ENCODE data around the gene CCDC73.

Gene CCDC73

DNA sequence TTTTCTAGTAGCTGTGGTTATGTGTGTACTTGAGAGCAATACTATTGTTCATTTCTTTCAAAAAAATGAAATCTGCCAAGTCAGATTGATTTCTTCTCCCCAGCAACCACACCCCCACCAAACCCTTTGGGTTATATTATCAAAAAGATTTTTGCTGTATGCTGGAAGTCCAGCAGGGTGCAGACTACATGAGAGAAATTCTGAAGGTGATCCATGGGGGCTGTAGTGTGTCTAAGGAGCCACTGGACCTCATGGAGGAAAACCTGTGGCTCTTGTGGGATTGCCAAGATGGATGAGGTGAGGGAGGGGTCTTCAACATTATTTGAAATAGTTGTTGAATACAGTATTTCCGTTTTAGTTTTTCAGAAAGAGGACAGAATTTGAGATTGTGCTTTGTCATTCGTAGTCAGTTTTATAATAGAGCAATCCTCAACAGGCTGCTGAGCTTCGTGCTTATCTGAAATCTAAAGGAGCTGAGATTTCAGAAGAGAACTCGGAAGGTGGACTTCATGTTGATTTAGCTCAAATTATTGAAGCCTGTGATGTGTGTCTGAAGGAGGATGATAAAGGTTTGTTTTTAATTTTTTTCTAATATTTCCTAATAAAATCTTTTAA lies 207.8 kb downstream of the CCDC73 start:
- no peak for DNase-seq (ENCODE audit: low spot score)

DNA sequence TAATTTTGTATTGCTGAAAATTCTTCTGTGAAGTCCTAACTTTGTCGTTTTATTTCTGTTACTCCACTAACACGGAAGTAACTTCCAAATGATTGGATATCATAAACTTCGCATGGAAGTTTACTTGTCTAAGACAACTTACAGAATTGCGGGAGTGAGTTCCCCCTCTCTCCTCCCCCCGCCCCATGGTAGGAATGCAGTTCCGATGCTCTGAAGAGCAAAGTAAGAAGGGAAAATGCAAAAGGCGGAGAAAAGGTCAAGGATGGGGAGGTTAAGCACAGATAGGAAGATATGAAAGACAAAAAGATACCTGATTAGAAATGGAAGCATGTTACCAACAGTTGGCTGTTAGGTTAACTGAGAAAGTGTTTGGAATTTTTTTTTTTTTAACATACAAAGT lies 209.5 kb downstream of the CCDC73 start:
- DNase-seq (ENCODE audit: low spot score) = no peak

DNA sequence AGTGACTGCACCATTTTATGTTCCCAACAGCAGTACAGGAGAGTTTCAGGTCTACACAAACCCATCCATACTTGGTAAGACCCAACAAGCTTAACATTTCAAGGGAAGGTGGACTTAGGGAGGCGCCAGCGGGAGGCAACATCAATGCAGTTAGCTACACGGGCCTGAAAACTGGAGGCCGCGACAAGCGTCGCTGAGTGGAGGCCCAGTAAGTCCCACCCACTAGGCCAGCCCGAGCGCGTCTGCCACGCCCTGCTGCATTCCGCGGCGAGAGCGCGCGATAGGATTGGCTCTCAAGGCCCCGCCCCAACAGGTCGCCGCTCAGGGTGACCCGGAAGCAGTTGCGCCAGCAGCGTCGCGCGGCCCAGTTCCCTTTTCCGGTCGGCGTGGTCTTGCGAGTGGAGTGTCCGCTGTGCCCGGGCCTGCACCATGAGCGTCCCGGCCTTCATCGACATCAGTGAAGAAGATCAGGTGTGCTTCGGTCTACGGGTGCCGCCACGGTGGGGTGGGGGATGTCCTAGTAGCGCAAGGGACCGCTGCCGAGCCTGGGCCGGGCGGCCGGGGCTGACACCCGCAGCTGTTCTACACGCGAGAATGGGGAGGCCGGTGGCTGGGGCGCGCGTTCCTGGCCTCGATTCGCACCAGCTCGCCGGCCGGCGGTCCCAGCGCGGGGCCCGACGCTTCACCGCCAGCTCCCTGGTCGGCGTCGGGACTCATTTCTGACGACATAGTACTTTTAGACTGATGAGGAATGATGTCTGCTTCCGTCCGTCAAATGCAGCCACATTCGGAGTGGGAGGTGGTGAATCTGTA lies 210.8 kb downstream of the CCDC73 start, which contains the start of gene EIF3M:
Gene EIF3M, plus strand, starts transcription at position 373 of the 813 bp plus-strand sequence. Its CDS starts 57 bp downstream, at position 430.
- DNase-seq (ENCODE audit: low spot score) = peak; percentile 99

DNA sequence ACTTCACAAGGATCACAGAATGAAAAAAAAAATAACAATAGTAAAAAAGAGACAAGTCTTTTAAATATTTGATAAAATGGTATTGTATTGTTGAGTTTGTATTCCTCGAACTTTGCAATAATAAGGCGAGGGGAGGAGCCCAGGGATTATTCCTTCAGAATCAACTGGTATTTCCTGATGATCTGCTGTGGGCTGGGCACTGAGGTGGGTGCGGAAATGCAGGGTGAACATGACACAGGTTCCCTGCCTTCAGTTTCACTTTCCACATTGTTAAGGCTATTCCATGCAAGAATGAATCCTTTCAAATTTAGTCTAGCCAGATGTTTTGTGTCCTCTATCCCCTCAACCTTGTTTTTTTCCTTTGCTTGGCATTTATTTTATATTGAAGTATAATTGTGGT lies 212.9 kb downstream of the CCDC73 start:
- DNase-seq (ENCODE audit: low spot score) = no peak

DNA sequence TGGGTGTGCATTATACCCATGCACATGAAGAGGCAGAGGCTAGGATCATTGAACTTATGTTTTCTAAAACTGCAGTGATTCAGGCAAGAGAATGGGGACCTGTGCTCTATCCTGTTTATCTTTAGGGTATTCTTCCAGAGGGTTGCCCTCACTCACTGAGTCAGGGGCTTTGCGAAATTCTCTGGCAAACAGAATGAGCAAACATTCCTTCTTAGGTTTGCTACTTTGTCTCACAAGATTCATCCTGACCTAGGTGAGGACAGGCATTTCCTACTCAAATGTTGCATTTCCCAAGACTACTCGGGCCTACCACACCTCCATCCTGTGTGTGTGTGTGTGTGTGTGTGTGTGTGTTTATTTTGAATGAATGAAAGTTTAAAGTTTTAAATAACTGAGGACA lies 213.5 kb downstream of the CCDC73 start:
- no peak for DNase-seq (ENCODE audit: low spot score)

DNA sequence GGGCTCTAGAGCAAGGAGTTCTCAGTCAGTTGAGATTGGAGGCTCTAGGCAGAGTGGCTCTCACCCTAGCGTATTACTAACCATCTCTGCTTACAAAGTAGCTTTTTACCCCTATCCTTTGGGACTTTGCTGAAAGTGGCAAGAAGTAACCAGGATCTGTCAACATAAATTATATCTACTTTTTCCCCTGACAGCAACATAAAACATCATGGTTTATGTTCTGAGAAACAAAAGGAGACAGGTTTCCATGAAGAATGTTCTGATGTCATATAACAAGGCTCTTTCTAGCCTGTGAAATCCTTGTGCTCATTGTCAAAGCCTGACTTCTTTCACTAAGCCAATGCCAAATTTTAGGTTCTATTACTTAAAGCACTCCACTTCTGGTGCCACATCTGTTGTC lies 218.0 kb downstream of the CCDC73 start:
- no peak for DNase-seq (ENCODE audit: low spot score)

DNA sequence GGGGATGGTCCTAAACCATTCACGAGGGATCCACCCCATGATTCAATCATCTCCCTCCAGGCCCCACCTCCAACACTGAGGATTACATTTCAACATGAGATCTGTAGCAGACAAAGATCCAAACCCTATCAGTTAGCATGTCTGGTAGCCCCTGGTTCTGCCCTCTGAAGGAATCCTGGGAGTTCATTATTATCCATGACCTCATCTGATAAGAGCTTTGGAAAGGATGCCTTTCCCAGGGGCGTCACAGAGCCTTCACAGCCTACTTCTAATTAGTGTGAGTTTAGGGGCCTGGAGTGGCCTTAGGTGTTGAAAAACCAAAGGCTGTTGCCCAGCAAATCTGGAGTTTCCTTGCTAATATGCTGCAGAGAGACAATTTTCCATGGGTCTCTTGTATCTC lies 219.4 kb downstream of the CCDC73 start:
- no peak for DNase-seq (ENCODE audit: low spot score)

DNA sequence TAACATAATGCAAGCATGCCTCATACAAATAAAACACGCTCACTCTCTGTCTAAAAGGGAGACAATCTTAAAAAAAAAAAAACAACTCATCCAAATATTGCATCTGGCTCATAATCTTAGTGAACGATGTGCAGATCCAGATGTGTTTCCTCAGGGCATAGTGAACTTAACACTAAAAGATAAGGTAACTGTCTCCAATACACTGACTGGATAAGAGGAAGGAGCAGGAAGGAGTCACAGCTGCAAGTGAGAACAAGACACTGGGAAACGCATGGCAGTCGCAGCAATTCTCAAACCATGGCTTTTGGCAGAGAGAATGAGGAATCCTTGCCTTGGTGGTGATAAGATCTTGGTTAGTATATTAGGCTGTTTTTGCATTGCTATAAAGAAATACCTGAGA lies 220.0 kb downstream of the CCDC73 start:
- no peak for DNase-seq (ENCODE audit: low spot score)

DNA sequence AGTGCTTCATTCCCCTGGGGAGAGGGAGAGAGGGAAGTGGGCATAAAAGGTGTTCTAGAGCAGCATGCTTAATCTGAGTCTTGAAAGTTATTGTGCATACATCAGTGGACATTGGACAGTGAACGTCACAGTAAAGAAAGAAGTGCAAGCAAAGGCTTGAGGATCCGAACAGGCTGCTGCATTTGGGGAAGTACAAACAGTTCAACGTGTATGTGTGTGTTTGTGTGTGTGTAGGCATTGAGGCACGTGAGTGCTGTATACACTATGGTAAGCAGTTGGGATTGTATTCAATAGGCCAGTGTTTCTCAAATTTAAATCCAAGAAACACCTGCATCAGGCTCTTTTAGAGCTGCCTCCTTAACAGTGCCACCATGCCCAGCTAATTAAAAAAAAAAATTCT lies 221.2 kb downstream of the CCDC73 start:
- DNase-seq (ENCODE audit: low spot score) = no peak

DNA sequence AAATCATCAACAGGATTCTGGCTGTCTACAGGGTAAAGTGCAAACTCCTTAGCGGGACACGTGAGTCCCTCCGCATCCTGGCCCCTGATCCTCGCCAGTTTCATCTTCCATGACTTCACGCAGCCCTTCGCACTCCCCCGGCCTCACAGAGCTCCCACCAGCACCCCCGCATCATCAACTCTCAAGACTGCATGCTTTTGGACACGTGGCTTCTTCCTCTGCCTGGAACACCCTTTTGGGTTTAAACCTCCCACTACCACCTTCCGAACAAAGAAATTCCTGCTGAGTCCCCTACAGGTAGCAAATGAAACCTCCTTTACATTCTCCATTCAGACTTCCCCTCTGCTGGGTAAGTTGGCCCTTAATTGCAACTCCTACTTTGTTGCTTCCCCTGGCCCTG lies 223.4 kb downstream of the CCDC73 start:
- DNase-seq (ENCODE audit: low spot score) = no peak

DNA sequence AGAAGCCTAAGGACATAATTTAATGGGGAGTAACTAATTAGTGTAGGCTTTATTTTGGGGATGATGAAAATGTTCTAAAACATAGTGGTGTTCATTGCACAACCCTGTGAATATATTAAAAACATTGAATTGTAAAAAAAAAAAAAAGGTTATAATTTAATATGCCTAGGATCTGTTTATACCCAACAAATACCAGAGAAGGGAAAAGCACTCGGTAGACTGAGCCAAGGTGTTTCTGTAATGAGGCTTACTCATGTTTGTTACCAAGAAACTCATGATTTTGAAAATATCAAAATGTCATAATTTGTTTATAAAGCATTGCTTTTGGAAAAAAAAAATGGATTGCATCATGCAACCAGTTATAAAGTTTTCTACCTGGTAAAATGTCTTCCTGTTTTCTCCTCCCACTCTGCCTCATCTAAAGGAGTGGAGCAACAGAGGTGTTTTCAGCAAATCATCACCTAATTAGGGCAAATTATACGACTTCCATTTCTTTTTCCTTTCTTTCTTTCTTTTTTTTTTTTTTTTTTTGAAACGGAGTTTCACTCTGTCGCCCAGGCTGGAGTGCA lies 225.1 kb downstream of the CCDC73 start:
- no peak for DNase-seq (ENCODE audit: low spot score)

DNA sequence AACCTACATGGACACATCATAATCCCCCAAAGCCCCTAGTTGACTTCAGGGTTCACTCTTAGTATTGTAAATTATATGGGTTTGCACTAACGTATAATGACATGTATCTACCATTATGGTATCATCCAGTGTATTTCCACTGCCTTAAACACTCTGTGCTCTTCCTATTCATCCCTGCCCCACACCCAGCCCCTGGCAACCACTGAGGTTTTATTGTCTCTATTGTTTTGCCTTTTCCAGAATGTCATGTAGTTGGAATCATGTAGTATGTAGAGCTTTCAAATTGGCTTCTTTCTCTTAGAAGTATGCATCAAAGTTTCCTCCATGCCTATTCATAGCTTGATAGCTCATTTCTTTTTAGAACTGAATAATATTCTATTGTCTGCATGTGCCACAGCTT lies 227.3 kb downstream of the CCDC73 start:
- no peak for DNase-seq (ENCODE audit: low spot score)

DNA sequence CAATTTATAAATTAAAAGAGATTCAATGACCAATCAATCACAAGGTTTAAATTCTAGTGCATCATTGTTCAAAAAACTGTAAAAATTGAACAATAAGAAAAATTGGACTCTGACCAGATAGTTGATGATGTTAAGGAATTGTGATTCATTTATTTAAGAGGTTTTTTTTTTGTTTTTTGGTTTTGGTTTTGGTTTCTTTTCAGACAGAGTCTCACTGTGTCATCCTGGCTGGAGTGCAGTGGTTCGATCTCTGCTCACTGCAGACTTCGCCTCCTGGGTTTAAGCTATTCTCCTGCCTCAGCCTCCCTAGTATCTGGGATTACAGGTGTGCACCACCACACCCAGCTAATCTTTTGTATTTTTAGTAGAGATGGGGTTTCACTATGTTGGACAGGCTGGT lies 227.9 kb downstream of the CCDC73 start:
- no peak for DNase-seq (ENCODE audit: low spot score)

DNA sequence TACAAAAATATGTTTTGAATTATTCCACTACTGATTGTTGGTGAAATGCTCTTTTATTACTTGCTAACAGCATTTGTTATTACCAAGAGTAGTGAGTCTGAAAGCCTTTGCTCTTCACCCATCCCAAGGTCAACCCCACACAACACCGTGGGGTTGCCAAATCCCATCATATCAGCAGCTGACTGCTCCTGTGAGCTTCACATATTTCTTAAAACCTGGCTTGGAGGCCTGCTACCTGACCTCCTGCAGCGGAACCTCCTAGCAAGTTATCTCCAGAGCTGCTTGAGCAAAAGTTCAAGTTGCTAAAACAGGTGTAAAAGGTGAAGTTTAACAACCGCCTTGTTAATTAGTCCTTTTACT lies 230.9 kb downstream of the CCDC73 start:
- no peak for DNase-seq (ENCODE audit: low spot score)

DNA sequence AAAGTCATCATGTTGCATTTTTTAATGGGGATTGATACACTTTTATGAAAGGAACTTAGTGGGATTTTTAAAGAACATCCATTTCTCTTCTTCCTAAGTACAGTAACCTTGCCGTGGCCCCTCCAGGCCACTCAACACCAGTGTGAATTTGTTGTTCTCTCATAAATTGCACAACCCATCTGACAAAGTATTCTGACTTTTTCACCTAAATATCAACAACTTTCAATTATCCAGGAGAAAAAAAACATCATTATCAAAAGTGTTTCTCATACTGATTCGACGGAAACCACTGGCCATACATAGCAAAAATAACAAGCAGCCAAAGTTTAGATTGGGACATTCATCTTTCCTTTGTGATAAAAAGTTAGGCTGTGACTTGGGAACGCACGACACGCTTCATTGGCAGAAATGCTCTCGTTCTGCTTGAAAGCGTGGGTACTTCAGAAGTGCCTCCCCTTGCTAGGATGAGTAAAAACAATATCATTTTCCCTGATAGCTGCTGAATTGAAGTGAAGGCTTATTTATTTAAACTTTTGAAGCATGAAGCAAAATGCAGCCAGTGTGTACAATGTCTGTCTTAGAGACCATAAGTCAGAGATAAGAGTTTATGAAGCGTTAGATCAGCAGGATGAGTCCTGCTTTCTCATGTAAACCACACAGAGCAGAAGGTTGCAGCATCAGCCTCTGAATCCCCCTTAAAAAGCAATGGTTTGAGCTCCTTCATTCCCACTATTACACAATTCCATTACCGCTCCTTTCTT lies 231.4 kb downstream of the CCDC73 start:
- no peak for DNase-seq (ENCODE audit: low spot score)

DNA sequence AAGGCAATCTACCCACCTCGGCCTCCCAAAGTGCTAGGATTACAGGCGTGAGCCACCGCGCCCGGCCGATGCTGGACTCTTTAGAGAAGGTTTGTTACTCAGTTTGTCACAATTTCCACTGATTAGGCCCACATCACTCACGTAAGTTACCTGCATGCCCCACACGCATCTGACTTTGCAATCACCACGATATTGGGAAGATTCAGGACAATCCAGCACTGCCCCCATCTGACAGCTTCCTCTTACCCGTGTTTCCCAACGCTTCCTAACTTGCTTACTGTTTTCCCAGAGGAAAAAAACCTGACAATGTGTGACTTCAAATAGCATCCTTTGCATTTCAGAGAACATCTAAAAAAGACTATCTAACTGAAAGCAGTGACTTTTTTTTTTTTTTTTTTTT lies 232.6 kb downstream of the CCDC73 start:
- DNase-seq (ENCODE audit: low spot score) = no peak

DNA sequence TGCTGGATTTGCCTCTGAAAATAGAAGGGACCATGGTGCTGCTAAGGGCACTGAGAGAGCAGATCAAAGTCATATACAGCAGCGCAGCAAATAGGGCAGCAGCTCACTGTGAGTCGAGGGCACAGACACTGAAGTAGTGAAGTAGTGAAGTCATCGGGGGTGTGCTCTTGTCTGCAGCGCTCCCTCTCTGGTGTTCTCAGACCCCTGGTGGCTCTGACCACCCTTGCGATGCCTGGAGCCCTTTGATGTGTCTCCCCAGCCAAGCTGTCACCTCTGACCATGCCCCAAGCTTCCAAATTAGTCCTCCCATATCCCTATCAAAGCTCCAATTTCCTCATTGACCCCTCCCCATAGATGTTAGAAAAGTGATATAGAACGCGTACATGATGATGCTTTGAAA lies 238.6 kb downstream of the CCDC73 start:
- DNase-seq (ENCODE audit: low spot score) = no peak

DNA sequence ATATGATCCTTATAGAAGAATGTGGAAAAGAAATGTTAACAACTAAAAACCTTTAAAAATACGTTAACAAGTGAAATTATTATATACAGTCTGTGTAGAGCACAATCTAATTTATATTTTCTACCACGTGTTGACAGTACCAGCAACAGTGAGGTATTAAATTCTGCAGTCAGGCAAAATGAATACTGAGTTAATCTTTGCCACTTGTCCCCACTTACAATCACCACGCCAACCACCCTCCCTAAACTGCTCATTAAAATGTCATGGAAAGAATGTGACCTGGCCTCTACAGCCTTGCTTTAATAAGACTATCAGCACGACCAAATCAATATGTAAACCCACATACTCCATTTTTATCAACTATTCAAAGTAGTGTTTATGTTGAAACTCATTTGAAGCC lies 239.4 kb downstream of the CCDC73 start:
- DNase-seq (ENCODE audit: low spot score) = no peak

Measured in left forelimb (tissue), 1 donor.